BE2C (cell line): ENCODE results near the gene ATP4A. TPM values are rescaled to one million over a fixed set of nuclear protein-coding genes. Genes with fewer than 3 reads are reported as not detected.

Source experiments
- DNase-seq: peaks from one replicate; pipeline ENCODE4 v3.0.0-alpha.2; 2020
- H3K27me3 ChIP-seq: fragments of 250-450 bp; sonication (Bioruptor Pico); 2 replicates; pipeline ENCODE4 v1.5.1; 2020; ENCODE audit warnings: mild to moderate bottlenecking
- H3K36me3 ChIP-seq: fragments of 250-450 bp; sonication (Bioruptor Pico); 2 replicates; pipeline ENCODE4 v1.5.1; 2020; ENCODE audit warnings: mild to moderate bottlenecking
- H3K4me1 ChIP-seq: fragments of 250-450 bp; sonication (Bioruptor Pico); 2 replicates; pipeline ENCODE4 v1.5.1; 2020
- H3K4me3 ChIP-seq: 2 replicates; pipeline ENCODE4 v1.5.1; 2011; ENCODE audit warnings: low read depth, low read length
- H3K9me3 ChIP-seq: fragments of 250-450 bp; sonication (Bioruptor Pico); 2 replicates; pipeline ENCODE4 v1.5.1; 2020
- CTCF ChIP-seq: IDR thresholded peaks from 2 replicates; pipeline ENCODE4 v1.5.1; 2012; ENCODE audit warnings: mild to moderate bottlenecking, low read depth, low read length
- polyA plus RNA-seq: library from polyadenylated mRNA; unstranded; fragments of >200 nt; gene quantifications from one replicate; pipeline ENCODE4 v1.2.1, GENCODE V29; 2012; ENCODE audit warnings: low read depth, missing spikeins; ENCODE audit not compliant: insufficient read length, insufficient read depth

Gene ATP4A
- not detected for polyA plus RNA-seq

- H3K27me3 ChIP-seq = peaks cover 23% of the 10 kb centered on the region; the same call in 1 of the 2 replicates
- no peak for TF ChIP-seq CTCF
- H3K4me1 ChIP-seq = no peaks in the 10 kb centered on the region
- H3K36me3 ChIP-seq = no peaks in the 10 kb centered on the region
- H3K4me3 ChIP-seq = no peak within 1 kb of the TSS
- DNase-seq = no peak
- no peaks in the 10 kb centered on the region for H3K9me3 ChIP-seq
Measured at GRCh38 chr19:35563207-35563829, at the start of gene ATP4A. TSS of gene ATP4A (minus strand) at chr19:35563658. CDS start at chr19:35563629, 29 bp downstream.

GRCh38 chr19:35612559-35613321 is 49.3 kb upstream of the ATP4A start, which contains the start of gene HAUS5:
TSS of gene HAUS5 (plus strand) at chr19:35612735. CDS start at chr19:35612795, 60 bp downstream.
- 0 out of 2 replicates have a peak, but pooled peaks have one; percentile 5 for TF ChIP-seq CTCF
- no peaks in the 10 kb centered on the region; the same call in 1 of the 2 replicates for H3K9me3 ChIP-seq
- H3K4me1 ChIP-seq = no peaks in the 10 kb centered on the region
- H3K36me3 ChIP-seq = peaks cover 11% of the 10 kb centered on the region
- peak within 1 kb of the TSS; percentile 97 for H3K4me3 ChIP-seq
- H3K27me3 ChIP-seq = no peaks in the 10 kb centered on the region
- DNase-seq = peak; percentile 95

- Histone ChIP-seq H3K4me3 (peak overlapping the region; percentile 97), H3K4me1 (no peaks in the 10 kb centered on the region), H3K9me3 (no peaks in the 10 kb centered on the region; the same call in 1 of the 2 replicates), H3K27me3 (no peaks in the 10 kb centered on the region), H3K36me3 (peaks cover 11% of the 10 kb centered on the region)
- no peak for TF ChIP-seq CTCF
- DNase-seq = no peak
Measured at GRCh38 chr19:35612224-35612558, 48.7 kb upstream of the ATP4A start.

- H3K9me3 ChIP-seq = no peaks in the 10 kb centered on the region; the same call in 1 of the 2 replicates
- TF ChIP-seq CTCF = no peak
- H3K36me3 ChIP-seq = peaks cover 2% of the 10 kb centered on the region; the same call in 1 of the 2 replicates
- H3K27me3 ChIP-seq = no peaks in the 10 kb centered on the region
- DNase-seq = no peak
- no peak overlapping the region for H3K4me3 ChIP-seq
- H3K4me1 ChIP-seq = no peaks in the 10 kb centered on the region
Measured at GRCh38 chr19:35609851-35610353, 46.4 kb upstream of the ATP4A start.

- no peaks in the 10 kb centered on the region for H3K4me1 ChIP-seq
- H3K9me3 ChIP-seq = no peaks in the 10 kb centered on the region; the same call in 1 of the 2 replicates
- H3K27me3 ChIP-seq = no peaks in the 10 kb centered on the region
- no peak for DNase-seq
- H3K36me3 ChIP-seq = no peaks in the 10 kb centered on the region
- no peak for TF ChIP-seq CTCF
- H3K4me3 ChIP-seq = no peak overlapping the region
Measured at GRCh38 chr19:35608251-35608650, 44.8 kb upstream of the ATP4A start.
